ENCODE data around the gene STX10.

GRCh38 chr19:13154911-13155471, 4.8 kb upstream of the STX10 start:
- TF ChIP-seq CTCF (IDR thresholded peaks at IDR 0.05) (peak in 1 of 3 experiments; percentile 20), EP300 (IDR thresholded peaks at IDR 0.05) (no peak), POLR2A (IDR thresholded peaks at IDR 0.05; ENCODE audit: low read depth) (no peak), POLR2AphosphoS5 (IDR thresholded peaks at IDR 0.05) (peak in 1 of 2 donors; percentile 2)

Data from esophagus muscularis mucosa (tissue), 4 donors.